Measurements from ENCODE around the gene CACNG7.

CACNG7 gene

GRCh38 chr19:53982611-53983010 lies 73.5 kb downstream of the CACNG7 start:
- DNase-seq (ENCODE audit: low read depth, low spot score) = peak; percentile 60

GRCh38 chr19:53983457-53984289 lies 74.6 kb downstream of the CACNG7 start:
- no peak for DNase-seq (ENCODE audit: low read depth, low spot score)

GRCh38 chr19:53985863-53986262 lies 76.8 kb downstream of the CACNG7 start:
- DNase-seq (ENCODE audit: low read depth, low spot score) = no peak

GRCh38 chr19:53988981-53989380 lies 79.9 kb downstream of the CACNG7 start:
- DNase-seq (ENCODE audit: low read depth, low spot score) = no peak

GRCh38 chr19:53989600-53990533 lies 80.8 kb downstream of the CACNG7 start:
- DNase-seq (ENCODE audit: low read depth, low spot score) = peak; percentile 70

- DNase-seq (ENCODE audit: low read depth, low spot score) = peak; percentile 54
These were observed 82.4 kb downstream of the CACNG7 start, which contains the start of gene CACNG6 for GRCh38 chr19:53991224-53992113. Gene CACNG6 (plus strand): TSS chr19:53991637. CDS start chr19:53992878, 1,241 bp downstream.

GRCh38 chr19:53992211-53992610 lies 83.1 kb downstream of the CACNG7 start:
- DNase-seq (ENCODE audit: low read depth, low spot score) = no peak

GRCh38 chr19:53992815-53993214 lies 83.7 kb downstream of the CACNG7 start:
- no peak for DNase-seq (ENCODE audit: low read depth, low spot score)

GRCh38 chr19:53993448-53993847 lies 84.4 kb downstream of the CACNG7 start:
- DNase-seq (ENCODE audit: low read depth, low spot score) = no peak

All from astrocyte of the hippocampus (primary cell).